HG03175 (cell line): ENCODE data around the gene RAB37.

Experiments
- ATAC-seq: cut with Tn5 transposase; IDR thresholded peaks from one replicate; pipeline ENCODE4 v1.9.1; 2021; ENCODE audit warnings: mild to moderate bottlenecking, moderate library complexity; ENCODE audit not compliant: unreplicated experiment

Gene RAB37

DNA sequence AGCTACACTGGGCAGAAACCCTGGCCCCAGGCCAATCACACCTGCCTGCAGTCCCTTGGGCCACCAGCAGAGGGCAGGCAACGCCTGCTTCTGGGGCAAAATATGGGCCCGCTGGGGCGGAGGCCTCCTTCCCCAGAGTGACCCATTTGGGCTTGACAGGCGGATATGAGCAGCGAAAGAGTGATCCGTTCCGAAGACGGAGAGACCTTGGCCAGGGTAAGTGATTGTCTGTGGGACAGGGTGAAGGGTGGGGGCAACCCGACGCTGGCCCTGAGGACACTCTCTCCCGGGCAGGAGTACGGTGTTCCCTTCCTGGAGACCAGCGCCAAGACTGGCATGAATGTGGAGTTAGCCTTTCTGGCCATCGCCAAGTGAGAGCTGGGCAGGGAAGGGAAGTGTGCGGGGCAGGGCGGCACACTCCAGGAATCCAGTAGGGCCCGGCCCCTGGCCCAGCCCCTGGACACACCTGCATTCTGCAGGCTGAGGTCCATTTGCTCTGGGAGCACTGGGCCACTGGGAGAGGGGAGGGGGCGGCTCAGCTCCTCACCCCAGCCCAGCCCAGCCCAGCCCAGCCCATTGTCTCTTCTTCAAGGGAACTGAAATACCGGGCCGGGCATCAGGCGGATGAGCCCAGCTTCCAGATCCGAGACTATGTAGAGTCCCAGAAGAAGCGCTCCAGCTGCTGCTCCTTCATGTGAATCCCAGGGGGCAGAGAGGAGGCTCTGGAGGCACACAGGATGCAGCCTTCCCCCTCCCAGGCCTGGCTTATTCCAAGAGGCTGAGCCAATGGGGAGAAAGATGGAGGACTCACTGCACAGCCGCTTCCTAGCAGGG, 7.9 kb downstream of the RAB37 start:
- ATAC-seq = no peak

DNA sequence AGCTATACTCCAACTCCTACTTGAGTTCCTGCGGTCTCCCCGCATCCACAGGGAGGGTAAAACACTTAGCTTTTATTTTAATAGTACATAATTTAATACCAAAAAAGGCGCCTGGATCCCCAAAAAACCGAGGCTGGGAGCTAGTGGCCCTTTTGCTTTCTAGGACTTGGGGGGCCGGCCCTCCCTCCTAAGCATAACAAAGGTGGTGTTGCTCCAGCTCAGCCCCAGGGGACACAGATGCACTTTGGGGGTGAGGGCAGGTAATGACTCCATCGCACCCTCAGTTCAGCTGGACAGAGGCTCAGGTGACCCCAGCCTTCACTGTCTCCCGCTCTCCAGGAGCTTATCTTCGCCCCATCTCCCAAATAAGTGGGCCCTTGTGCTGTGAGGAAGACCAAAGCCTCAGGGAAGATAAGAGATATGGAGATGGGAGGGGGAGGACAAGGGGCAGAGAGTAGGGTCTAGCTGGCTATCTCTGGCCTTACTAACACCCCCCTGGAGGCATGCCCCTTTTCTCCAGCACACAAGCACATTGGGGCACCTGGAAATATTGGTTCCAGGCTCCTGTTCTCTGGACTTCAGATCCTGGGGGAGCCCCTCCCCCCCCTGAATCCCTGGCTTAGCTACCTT, 8.6 kb downstream of the RAB37 start:
- ATAC-seq = no peak

GRCh38 chr17:74746376-74746775, 9.3 kb downstream of the RAB37 start:
- no peak for ATAC-seq

DNA sequence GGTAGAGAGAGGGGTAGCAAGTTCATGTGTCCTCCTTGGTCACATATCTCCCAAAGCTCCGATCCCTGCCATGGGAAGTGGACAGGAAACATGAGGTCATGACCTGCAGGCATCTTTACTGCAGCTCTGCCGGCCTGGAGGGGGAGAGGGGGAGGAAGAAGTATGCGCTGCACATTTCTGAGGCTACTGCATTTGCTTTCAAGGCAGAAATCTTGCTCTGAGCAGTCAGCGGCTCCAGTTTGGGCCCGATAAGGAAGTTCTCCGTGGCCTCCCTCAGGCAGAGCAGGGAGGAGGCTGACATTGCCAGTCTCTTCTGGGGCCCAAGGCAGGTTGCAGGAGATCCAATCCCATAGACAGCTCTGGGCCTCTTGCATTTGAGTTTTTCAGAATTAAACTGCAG, 9.9 kb downstream of the RAB37 start:
- no peak for ATAC-seq

GRCh38 chr17:74748279-74748528, 11.1 kb downstream of the RAB37 start:
- no peak for ATAC-seq

- peak; percentile 93 for ATAC-seq
Measured at GRCh38 chr17:74748529-74749278, 11.6 kb downstream of the RAB37 start, which contains the start of gene NHERF1. Gene NHERF1 (plus strand): TSS chr17:74748628. CDS start chr17:74748847, 219 bp downstream.

GRCh38 chr17:74749279-74750038, 12.4 kb downstream of the RAB37 start:
- no peak for ATAC-seq

DNA sequence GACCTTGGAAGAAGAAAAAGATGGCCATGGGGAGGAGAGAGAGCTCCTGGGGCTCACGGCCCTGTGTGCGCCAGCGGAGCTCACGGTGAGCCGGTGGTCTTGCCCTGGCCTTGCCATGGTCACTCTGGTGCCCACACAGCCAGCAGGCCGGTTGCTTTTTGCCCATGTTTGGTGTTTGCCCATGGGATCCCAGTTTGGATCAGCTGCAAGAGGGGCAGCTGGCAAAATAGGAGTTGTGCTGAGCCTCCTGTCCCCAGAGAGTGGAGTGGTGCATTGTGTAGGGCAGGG, 12.9 kb downstream of the RAB37 start:
- ATAC-seq = no peak

DNA sequence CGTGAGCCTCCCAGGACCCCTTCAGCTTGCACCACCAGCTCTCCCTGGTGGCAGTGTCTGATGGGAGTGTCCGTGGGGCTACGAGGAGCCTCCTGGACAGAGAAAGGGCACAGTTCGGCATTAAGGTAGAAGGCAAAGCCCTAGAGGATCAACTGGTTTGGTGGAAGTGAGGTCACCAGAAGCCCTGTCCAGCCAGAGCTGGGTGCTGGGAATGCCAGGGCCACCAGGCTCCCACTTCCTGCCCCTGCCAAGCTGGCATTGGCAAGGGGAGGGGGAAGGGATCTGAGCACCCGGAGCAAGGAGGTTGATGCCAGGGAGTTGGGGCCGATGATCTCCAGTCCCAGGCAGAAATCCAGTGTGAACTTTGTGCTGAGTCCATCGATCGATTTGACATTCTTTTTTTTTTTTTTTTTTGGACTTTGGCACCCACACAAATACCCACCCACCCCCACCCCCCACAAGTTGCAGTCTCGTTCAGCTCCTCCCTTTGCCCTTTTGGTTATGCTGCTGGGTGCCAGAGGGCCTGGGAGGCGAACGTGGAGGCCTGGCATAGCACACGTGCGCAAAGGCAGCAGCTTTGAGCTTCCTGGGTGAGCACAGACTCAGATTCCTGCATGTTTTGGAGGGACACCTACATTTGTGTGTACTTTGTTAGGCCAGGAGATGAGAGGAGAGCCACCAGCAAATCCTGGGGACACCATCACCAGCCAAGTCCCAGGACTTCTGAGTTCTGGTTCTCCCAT, 13.4 kb downstream of the RAB37 start:
- no peak for ATAC-seq

DNA sequence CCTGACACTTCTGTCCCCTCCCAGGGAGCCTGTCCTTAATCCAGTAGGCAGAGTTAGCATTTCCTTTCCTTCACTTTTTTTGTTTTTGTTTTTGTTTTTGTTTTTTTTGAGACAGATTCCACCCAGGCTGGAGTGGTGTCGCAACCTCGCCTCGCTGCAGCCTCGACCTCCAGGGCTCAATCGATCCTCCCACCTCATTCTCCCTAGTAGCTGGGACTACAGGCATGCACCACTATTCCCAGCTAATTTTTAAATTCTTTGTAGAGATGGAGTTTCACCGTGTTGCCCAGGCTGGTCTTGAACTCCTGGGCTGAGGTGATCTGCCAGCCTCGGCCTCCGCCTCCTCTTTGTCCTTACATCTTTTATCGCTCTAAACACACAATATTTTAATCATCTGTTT, 15.4 kb downstream of the RAB37 start:
- ATAC-seq = no peak

DNA sequence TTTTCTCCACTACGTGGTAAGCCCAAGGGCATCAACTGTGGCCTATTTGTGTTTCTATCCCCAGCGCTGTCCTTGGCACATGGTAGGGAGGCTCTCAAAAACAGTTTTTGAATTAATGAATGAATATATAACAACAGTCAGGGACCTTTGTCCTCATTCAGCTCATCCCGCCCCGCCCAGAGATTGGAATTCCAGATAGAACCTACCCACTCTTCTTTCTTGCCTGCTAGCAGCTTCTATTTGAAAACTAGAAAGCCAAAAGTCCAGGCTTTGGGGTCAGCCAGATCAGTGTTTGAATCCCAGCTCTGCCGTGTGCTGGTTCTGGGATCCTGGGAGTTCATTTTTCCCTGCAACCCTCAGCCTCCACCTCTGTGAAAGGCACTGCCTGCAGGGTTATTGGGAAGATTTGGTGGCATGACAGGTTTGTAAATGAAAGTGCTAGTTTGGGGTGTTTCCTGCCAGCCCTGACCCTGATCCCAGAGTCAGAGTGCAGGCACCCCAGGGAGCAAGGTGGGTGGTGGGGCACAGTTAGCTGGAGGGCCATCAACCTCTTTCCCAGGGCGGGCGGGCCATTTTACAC, 15.9 kb downstream of the RAB37 start:
- no peak for ATAC-seq

- no peak for ATAC-seq
Measured at GRCh38 chr17:74754832-74755231, 17.8 kb downstream of the RAB37 start.

DNA sequence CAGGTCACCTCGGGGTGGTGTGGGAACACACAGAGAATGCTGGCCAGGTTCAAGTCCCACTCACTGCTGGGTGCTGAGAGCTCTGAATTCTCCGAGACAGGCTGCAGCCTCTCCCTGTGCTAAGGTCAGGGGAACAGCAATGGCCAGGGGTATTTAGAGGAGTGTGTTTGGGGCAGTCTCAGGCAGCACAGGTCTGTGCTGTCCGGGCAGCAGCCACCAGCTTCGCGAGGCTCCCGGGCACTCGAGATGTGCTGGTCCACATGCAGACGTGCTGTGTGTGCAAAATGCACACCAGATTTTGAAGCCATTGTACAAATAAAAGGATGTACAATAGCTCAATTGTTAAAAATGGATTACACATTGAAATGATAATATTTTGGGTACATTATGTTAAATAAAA, 18.5 kb downstream of the RAB37 start:
- ATAC-seq = no peak

- no peak for ATAC-seq
Measured at GRCh38 chr17:74756891-74757290, 19.8 kb downstream of the RAB37 start.

- ATAC-seq = no peak
Measured at GRCh38 chr17:74757502-74757901, 20.4 kb downstream of the RAB37 start.

GRCh38 chr17:74757931-74758847, 21.1 kb downstream of the RAB37 start:
- ATAC-seq = no peak

DNA sequence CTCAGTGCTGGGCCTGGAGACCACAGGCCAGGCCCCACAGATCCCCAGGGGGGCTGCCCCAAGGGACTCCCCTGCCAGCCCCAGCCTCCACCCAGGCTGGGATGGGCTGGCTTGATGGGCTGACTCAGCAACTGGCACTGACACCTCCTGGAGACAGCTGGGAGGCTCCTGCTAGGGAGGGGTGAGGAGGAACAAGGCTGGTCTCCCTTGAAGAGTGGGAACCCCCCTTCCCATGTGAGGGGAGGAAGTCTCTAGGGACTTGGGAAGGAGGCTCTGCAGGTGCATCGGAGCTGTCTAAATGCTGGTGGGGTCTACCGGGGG, 21.8 kb downstream of the RAB37 start:
- no peak for ATAC-seq

- peak; percentile 58 for ATAC-seq
Measured at GRCh38 chr17:74759243-74759801, 22.3 kb downstream of the RAB37 start.

- ATAC-seq = no peak
Measured at GRCh38 chr17:74759941-74760340, 22.9 kb downstream of the RAB37 start.
